Measurements from ENCODE around the gene TXNRD1. TPM values are rescaled to one million over a fixed set of nuclear protein-coding genes. Genes with fewer than 3 reads are reported as not detected.
"Not testable (repeated sequence)": the region's sequence is repeated elsewhere in the genome, so short reads cannot be mapped to it uniquely, and the experiment has no call there.

TXNRD1 gene
- polyA plus RNA-seq, 1 donor, result 32.7 TPM

GRCh38 chr12:104385510-104385909 is 169.9 kb downstream of the TXNRD1 start:
- no peaks in the 10 kb centered on the region for H3K36me3 ChIP-seq (ENCODE audit: control insufficient read depth, insufficient read depth, low read length)
- WGBS (ENCODE audit: insufficient coverage, low lambda C conversion rate), result no CpG with 5 or more reads among the region's 1 CpG
- H3K4me1 ChIP-seq (ENCODE audit: control insufficient read depth, insufficient read depth, low read length), result no peaks in the 10 kb centered on the region
- H3K9me3 ChIP-seq (ENCODE audit: control insufficient read depth, low read depth, low read length), result no peaks in the 10 kb centered on the region
- DNase-seq, result no peak
- H3K4me3 ChIP-seq (ENCODE audit: low read length), result no peak overlapping the region
- no peak overlapping the region for H3K27ac ChIP-seq (ENCODE audit: low read length)
- H3K27me3 ChIP-seq (ENCODE audit: control insufficient read depth, insufficient read depth, low read length), result peaks cover 3% of the 10 kb centered on the region

GRCh38 chr12:104386461-104386860 is 170.9 kb downstream of the TXNRD1 start:
- Histone ChIP-seq H3K36me3 (ENCODE audit: control insufficient read depth, insufficient read depth, low read length) (no peaks in the 10 kb centered on the region), H3K4me3 (ENCODE audit: low read length) (no peak overlapping the region), H3K27ac (ENCODE audit: low read length) (no peak overlapping the region), H3K4me1 (ENCODE audit: control insufficient read depth, insufficient read depth, low read length) (no peaks in the 10 kb centered on the region), H3K9me3 (ENCODE audit: control insufficient read depth, low read depth, low read length) (no peaks in the 10 kb centered on the region), H3K27me3 (ENCODE audit: control insufficient read depth, insufficient read depth, low read length) (peaks cover 3% of the 10 kb centered on the region)
- DNase-seq, result no peak
- 100% methylated on average over 1 of the region's 3 CpGs for WGBS (ENCODE audit: insufficient coverage, low lambda C conversion rate)

- H3K36me3 ChIP-seq (ENCODE audit: control insufficient read depth, insufficient read depth, low read length), result no peaks in the 10 kb centered on the region
- H3K27ac ChIP-seq (ENCODE audit: low read length), result no peak overlapping the region
- no peak for DNase-seq
- no peak overlapping the region for H3K4me3 ChIP-seq (ENCODE audit: low read length)
- no peaks in the 10 kb centered on the region for H3K27me3 ChIP-seq (ENCODE audit: control insufficient read depth, insufficient read depth, low read length)
- H3K9me3 ChIP-seq (ENCODE audit: control insufficient read depth, low read depth, low read length), result no peaks in the 10 kb centered on the region
- no CpG with 5 or more reads among the region's 7 CpGs for WGBS (ENCODE audit: insufficient coverage, low lambda C conversion rate)
- H3K4me1 ChIP-seq (ENCODE audit: control insufficient read depth, insufficient read depth, low read length), result no peaks in the 10 kb centered on the region
Measured at GRCh38 chr12:104387190-104387589, 171.6 kb downstream of the TXNRD1 start.

GRCh38 chr12:104394086-104394485 is 178.5 kb downstream of the TXNRD1 start:
- H3K9me3 ChIP-seq (ENCODE audit: control insufficient read depth, low read depth, low read length); H3K4me3 ChIP-seq (ENCODE audit: low read length); H3K36me3 ChIP-seq (ENCODE audit: control insufficient read depth, insufficient read depth, low read length); H3K4me1 ChIP-seq (ENCODE audit: control insufficient read depth, insufficient read depth, low read length); DNase-seq; H3K27me3 ChIP-seq (ENCODE audit: control insufficient read depth, insufficient read depth, low read length); H3K27ac ChIP-seq (ENCODE audit: low read length): not testable (repeated sequence)
- WGBS (ENCODE audit: insufficient coverage, low lambda C conversion rate), result no CpG with 5 or more reads among the region's 11 CpGs

Other genes starting within 250 kb of the TXNRD1 start
- gene TDG, start 249.9 kb upstream of the TXNRD1 start, polyA plus RNA-seq, result 44.8 TPM
- 15.2 TPM for gene GLT8D2, start 165.6 kb upstream of the TXNRD1 start, polyA plus RNA-seq
- 12.2 TPM for gene HCFC2, start 151.2 kb upstream of the TXNRD1 start, polyA plus RNA-seq
- 38.7 TPM for gene NFYB, start 77.6 kb upstream of the TXNRD1 start, polyA plus RNA-seq
- 2.4 TPM for gene EID3, start 88.0 kb downstream of the TXNRD1 start, polyA plus RNA-seq
- gene CHST11, start 241.2 kb downstream of the TXNRD1 start, polyA plus RNA-seq, result 5.9 TPM